ENCODE measurements around the gene STRN3.
A peak's percentile ranks its signal among the peaks of the same experiment; 100 is the strongest.
"Not testable (repeated sequence)": the region's sequence is repeated elsewhere in the genome, so short reads cannot be mapped to it uniquely, and the experiment has no call there.

STRN3 gene

GRCh38 chr14:31026077-31026449, at the start of gene STRN3:
TSS of gene STRN3 (minus strand) at chr14:31026379. CDS start at chr14:31026185, 194 bp downstream.
- no peak for DNase-seq

GRCh38 chr14:31075144-31075543, 49.0 kb upstream of the STRN3 start:
- DNase-seq = no peak

- no peak for DNase-seq
Measured at GRCh38 chr14:31071151-31071550, 45.0 kb upstream of the STRN3 start.

- DNase-seq = no peak
Measured at GRCh38 chr14:31070431-31070830, 44.3 kb upstream of the STRN3 start.

- DNase-seq = no peak
Measured at GRCh38 chr14:31069343-31069742, 43.2 kb upstream of the STRN3 start.

GRCh38 chr14:31068235-31068634, 42.1 kb upstream of the STRN3 start:
- DNase-seq = no peak

GRCh38 chr14:31062908-31063307, 36.7 kb upstream of the STRN3 start:
- DNase-seq = not testable (repeated sequence)

GRCh38 chr14:31060253-31060875, 34.2 kb upstream of the STRN3 start:
- no peak for DNase-seq

GRCh38 chr14:31059152-31059924, 33.2 kb upstream of the STRN3 start:
- DNase-seq = peak; percentile 44

GRCh38 chr14:31057701-31058364, 31.7 kb upstream of the STRN3 start:
- DNase-seq = no peak

- DNase-seq = no peak
Measured at GRCh38 chr14:31057035-31057434, 30.9 kb upstream of the STRN3 start.

GRCh38 chr14:31052905-31053586, 26.9 kb upstream of the STRN3 start:
- not testable (repeated sequence) for DNase-seq

- DNase-seq = no peak
Measured at GRCh38 chr14:31051511-31051910, 25.3 kb upstream of the STRN3 start.

GRCh38 chr14:31051023-31051422, 24.8 kb upstream of the STRN3 start:
- no peak for DNase-seq

GRCh38 chr14:31047503-31047902, 21.3 kb upstream of the STRN3 start:
- no peak for DNase-seq

- no peak for DNase-seq
Measured at GRCh38 chr14:31045501-31046080, 19.4 kb upstream of the STRN3 start.

GRCh38 chr14:31043379-31043778, 17.2 kb upstream of the STRN3 start:
- no peak for DNase-seq

GRCh38 chr14:31042893-31043292, 16.7 kb upstream of the STRN3 start:
- DNase-seq = not testable (repeated sequence)

- no peak for DNase-seq
Measured at GRCh38 chr14:31042300-31042699, 16.1 kb upstream of the STRN3 start.

GRCh38 chr14:31038521-31039166, 12.5 kb upstream of the STRN3 start:
- DNase-seq = no peak

GRCh38 chr14:31037709-31038221, 11.6 kb upstream of the STRN3 start:
- no peak for DNase-seq

- DNase-seq = no peak
Measured at GRCh38 chr14:31036552-31036951, 10.4 kb upstream of the STRN3 start.

All from femur (tissue), 1 donor.